ENCODE measurements around the gene PHOSPHO2.

The PHOSPHO2 gene

DNA sequence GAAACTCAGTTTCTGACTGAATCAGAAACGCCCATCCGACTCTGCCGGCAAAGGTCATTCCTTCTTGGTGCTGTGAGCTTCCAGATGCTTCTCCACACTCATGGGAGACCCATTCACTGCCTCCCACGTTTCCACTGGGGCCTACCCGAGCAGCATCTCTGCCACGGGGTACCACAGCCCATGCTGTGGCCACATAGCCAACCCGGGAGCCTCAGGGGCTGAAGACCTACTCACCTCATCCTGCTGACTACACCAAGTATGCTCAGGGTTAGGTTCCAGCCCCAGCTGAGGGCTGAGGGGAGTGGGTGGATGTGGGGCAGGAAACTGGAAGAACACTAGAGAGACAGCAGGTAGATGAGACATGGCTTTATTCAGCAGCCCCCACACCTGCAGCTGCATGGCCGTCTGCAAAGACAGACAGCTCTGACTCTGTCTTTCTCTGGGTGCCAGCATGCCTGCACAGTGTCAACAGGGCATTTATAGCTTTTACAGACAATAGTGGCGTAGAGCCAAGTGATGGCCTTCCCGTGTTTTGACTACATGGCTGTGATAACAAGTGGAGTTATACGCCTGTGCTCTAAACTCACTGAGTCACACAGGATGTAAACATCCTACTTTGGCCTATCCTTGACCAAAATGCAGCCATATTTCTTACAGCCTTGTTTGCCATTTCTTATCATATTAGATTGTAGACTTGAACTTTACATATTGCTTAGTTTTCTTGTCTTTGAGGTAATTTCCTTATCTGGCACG is 22.8 kb downstream of the PHOSPHO2 start:
- Histone ChIP-seq H3K27ac (ENCODE audit: low read length) (no peak overlapping the region), H3K27me3 (ENCODE audit: low read depth, low read length) (no peaks in the 10 kb centered on the region), H3K4me1 (ENCODE audit: control insufficient read depth in 1 of 2, insufficient read depth in 2 of 2, low read length in 2 of 2) (peaks cover 11 to 24% of the 10 kb centered on the region in 2 donors), H3K4me3 (ENCODE audit: low read depth in 1 of 2, low read length in 2 of 2) (no peak overlapping the region), H3K36me3 (ENCODE audit: control insufficient read depth in 1 of 2, insufficient read depth in 2 of 2, low read length in 2 of 2) (no peaks in the 10 kb centered on the region), H3K9me3 (ENCODE audit: control insufficient read depth in 1 of 2, low read length in 2 of 2) (no peaks in the 10 kb centered on the region)

DNA sequence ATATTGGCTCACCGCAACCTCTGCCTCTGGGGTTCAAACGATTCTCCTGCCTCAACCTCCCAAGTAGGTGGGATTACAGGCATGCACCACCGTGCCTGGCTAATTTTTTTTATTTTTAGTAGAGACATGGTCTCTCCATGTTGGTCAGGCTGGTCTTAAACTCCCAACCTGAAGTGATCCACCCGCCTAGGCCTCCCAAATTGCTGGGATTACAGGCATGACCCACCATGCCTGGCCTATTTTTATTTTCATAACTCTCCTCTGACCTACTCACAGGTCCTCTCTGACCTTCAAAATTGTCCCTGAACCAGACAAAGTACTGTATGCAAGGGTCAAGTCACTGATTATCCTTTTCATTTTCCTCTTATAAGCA is 23.4 kb downstream of the PHOSPHO2 start:
- Histone ChIP-seq H3K27ac (ENCODE audit: low read length) (no peak overlapping the region), H3K9me3 (ENCODE audit: control insufficient read depth in 1 of 2, low read length in 2 of 2) (no peaks in the 10 kb centered on the region), H3K4me3 (ENCODE audit: low read depth in 1 of 2, low read length in 2 of 2) (no peak overlapping the region)

DNA sequence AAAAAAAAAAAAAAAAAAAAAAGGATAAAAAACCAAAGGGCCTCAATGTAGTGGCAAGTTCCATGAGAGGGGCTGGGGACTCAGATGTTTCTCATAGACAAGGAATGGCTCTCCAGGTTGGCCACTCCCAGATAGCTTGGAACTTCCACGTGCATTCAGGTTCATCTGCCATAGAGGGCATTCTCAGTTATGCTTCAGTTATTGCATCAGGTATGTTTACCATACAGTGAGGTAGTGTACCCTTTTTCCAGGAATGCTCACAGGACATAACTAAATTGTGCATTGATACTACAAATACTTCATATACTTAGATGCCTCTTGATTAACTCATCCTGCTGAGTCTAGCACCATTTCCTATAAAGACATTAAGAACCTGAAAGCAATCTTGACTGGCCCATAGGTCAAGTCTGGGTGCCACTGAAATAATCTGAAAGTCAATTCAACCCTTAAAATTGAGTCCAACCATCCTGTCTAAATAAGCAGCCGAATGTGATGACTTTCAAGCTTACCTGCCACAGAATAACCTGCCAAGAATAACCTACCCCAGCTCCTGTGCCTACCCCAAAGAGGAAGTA is 24.7 kb downstream of the PHOSPHO2 start:
- H3K36me3 ChIP-seq (ENCODE audit: control insufficient read depth in 1 of 2, insufficient read depth in 2 of 2, low read length in 2 of 2), result no peaks in the 10 kb centered on the region
- peaks cover 9 to 24% of the 10 kb centered on the region in 2 donors for H3K4me1 ChIP-seq (ENCODE audit: control insufficient read depth in 1 of 2, insufficient read depth in 2 of 2, low read length in 2 of 2)
- H3K27me3 ChIP-seq (ENCODE audit: low read depth, low read length), result no peaks in the 10 kb centered on the region
- H3K27ac ChIP-seq (ENCODE audit: low read length), result no peak overlapping the region
- H3K4me3 ChIP-seq (ENCODE audit: low read depth in 1 of 2, low read length in 2 of 2), result no peak overlapping the region
- no peaks in the 10 kb centered on the region for H3K9me3 ChIP-seq (ENCODE audit: control insufficient read depth in 1 of 2, low read length in 2 of 2)

More for the DNA sequence above, 23.4 kb downstream of the PHOSPHO2 start:
- H3K27me3 ChIP-seq (ENCODE audit: low read depth, low read length), result no peaks in the 10 kb centered on the region
- H3K4me1 ChIP-seq (ENCODE audit: control insufficient read depth in 1 of 2, insufficient read depth in 2 of 2, low read length in 2 of 2), result peaks cover 9 to 24% of the 10 kb centered on the region in 2 donors
- no peaks in the 10 kb centered on the region for H3K36me3 ChIP-seq (ENCODE audit: control insufficient read depth in 1 of 2, insufficient read depth in 2 of 2, low read length in 2 of 2)

DNA sequence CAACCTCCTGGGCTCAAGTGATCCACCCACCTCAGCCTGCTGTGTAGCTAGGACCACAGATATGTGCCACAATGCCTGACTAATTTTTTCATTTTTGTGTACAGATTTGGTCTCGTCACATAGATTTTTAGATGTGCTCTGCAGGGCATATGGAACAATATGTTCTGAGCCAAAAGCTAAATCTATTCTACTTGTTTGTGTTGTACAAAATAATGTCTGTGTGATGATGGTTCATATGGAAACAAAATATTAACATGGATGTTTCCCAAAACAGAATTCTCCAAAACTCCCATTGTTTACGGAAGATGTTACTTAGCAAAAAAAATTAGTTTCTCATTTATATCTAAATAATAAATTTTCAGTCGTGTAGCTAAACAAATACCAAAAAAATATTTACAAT is 26.7 kb downstream of the PHOSPHO2 start:
- Histone ChIP-seq H3K27me3 (ENCODE audit: low read depth, low read length) (no peaks in the 10 kb centered on the region), H3K36me3 (ENCODE audit: control insufficient read depth in 1 of 2, insufficient read depth in 2 of 2, low read length in 2 of 2) (no peaks in the 10 kb centered on the region), H3K4me3 (ENCODE audit: low read depth in 1 of 2, low read length in 2 of 2) (no peak overlapping the region), H3K27ac (ENCODE audit: low read length) (no peak overlapping the region), H3K9me3 (ENCODE audit: control insufficient read depth in 1 of 2, low read length in 2 of 2) (no peaks in the 10 kb centered on the region), H3K4me1 (ENCODE audit: control insufficient read depth in 1 of 2, insufficient read depth in 2 of 2, low read length in 2 of 2) (peaks cover 3 to 9% of the 10 kb centered on the region in 2 donors)

DNA sequence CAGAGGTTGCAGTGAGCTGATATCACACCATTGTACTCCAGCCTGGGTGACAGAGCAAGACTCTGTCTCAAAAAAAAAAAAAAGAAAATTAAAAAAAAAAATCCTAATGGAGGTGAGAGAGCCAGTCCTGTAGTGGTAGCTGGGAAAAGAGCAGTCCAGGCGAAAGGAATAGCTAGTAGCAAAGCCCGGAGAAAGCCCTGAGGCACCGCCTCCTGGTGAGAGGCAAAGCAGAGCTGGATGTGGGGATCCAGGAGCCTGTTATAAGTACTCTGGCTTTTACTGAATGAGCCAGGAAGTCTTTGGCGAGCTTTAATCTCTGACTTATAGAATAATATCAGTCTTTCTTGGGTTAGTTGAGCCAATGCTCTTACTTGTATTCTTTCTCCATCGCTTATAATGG is 32.8 kb downstream of the PHOSPHO2 start:
- Histone ChIP-seq H3K36me3 (ENCODE audit: control insufficient read depth in 1 of 2, insufficient read depth in 2 of 2, low read length in 2 of 2) (no peaks in the 10 kb centered on the region), H3K4me1 (ENCODE audit: control insufficient read depth in 1 of 2, insufficient read depth in 2 of 2, low read length in 2 of 2) (no peaks in the 10 kb centered on the region), H3K4me3 (ENCODE audit: low read depth in 1 of 2, low read length in 2 of 2) (no peak overlapping the region), H3K27me3 (ENCODE audit: low read depth, low read length) (no peaks in the 10 kb centered on the region), H3K27ac (ENCODE audit: low read length) (no peak overlapping the region), H3K9me3 (ENCODE audit: control insufficient read depth in 1 of 2, low read length in 2 of 2) (no peaks in the 10 kb centered on the region)

DNA sequence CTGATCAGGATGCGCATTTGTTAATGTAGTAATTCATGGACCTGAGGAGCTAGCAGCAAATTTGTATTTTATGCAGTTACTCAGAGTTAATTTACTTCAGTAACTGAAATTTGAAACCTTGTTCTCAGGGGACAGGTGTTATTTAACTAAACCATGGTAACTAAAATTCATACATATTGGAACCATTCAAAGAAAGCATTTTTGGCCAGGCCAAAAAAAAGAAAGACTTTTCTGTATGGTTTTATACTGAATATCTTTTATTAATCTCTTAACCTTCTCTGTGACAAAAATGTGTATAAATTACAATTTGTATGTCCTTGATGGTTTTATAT is 35.0 kb downstream of the PHOSPHO2 start:
- Histone ChIP-seq H3K27ac (ENCODE audit: low read length) (no peak overlapping the region), H3K27me3 (ENCODE audit: low read depth, low read length) (no peaks in the 10 kb centered on the region), H3K36me3 (ENCODE audit: control insufficient read depth in 1 of 2, insufficient read depth in 2 of 2, low read length in 2 of 2) (no peaks in the 10 kb centered on the region), H3K4me3 (ENCODE audit: low read depth in 1 of 2, low read length in 2 of 2) (no peak overlapping the region), H3K9me3 (ENCODE audit: control insufficient read depth in 1 of 2, low read length in 2 of 2) (no peaks in the 10 kb centered on the region), H3K4me1 (ENCODE audit: control insufficient read depth in 1 of 2, insufficient read depth in 2 of 2, low read length in 2 of 2) (no peaks in the 10 kb centered on the region)

DNA sequence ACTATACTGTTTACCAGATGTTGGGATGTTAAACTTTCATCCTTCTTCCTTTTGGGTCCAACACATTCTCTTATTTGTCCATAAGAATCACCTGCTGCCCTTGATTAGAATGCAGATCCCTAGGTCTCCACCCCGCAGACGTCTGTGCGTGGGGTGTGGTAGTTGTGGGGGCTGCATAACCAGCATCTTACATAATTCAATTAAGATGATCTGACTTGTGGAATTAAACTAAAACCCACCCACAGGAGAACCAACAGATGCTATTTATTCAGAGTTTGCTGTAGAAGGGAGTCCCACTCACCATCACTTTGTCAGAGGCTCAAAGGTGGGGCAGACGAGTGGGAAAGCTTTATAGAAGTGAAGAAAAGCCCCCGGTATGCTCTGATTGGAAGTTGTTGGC is 37.8 kb downstream of the PHOSPHO2 start:
- H3K27me3 ChIP-seq (ENCODE audit: low read depth, low read length), result no peaks in the 10 kb centered on the region
- no peaks in the 10 kb centered on the region for H3K36me3 ChIP-seq (ENCODE audit: control insufficient read depth in 1 of 2, insufficient read depth in 2 of 2, low read length in 2 of 2)
- peaks cover 0 to 5% of the 10 kb centered on the region in 2 donors for H3K4me1 ChIP-seq (ENCODE audit: control insufficient read depth in 1 of 2, insufficient read depth in 2 of 2, low read length in 2 of 2)
- H3K27ac ChIP-seq (ENCODE audit: low read length), result no peak overlapping the region
- H3K9me3 ChIP-seq (ENCODE audit: control insufficient read depth in 1 of 2, low read length in 2 of 2), result no peaks in the 10 kb centered on the region
- H3K4me3 ChIP-seq (ENCODE audit: low read depth in 1 of 2, low read length in 2 of 2), result no peak overlapping the region

DNA sequence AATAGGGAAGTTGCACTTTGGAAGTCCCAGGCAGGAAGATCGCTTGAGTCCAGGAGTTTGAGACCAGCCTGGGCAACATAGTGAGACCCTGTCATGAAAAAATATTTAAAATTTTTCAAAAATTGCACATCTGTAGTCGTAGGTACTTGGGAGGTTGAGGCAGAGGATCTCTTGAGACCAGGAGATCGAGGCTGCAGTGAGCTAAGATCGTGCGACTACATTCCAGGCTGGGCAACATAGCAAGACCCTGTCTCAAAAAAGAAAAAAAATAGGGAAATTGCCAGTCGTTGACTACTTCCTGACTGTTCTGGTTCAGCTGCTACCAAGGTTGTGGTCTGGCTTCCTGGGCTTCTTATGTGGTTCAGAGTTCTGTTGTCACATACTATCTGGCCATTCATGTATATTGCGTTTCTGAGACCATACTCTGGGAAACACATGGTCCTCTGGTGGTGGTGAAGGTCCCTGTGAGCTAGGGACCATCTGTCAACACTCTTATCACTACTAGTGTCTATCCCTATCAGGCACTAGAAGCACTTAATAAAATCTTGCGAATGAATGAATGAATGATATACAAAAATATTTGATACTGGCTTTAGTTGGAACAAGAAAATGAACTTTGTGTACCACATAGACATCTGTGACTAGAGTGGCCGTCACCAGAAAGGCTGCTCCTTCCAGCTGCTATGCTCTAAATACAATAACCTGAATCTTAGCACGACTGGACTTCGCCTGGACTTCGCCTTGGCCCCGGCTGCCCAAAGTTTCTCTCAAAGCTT is 38.5 kb downstream of the PHOSPHO2 start:
- Histone ChIP-seq H3K27me3 (ENCODE audit: low read depth, low read length) (no peaks in the 10 kb centered on the region), H3K9me3 (ENCODE audit: control insufficient read depth in 1 of 2, low read length in 2 of 2) (no peaks in the 10 kb centered on the region), H3K4me3 (ENCODE audit: low read depth in 1 of 2, low read length in 2 of 2) (peak overlapping the region; percentile 50 to 84), H3K36me3 (ENCODE audit: control insufficient read depth in 1 of 2, insufficient read depth in 2 of 2, low read length in 2 of 2) (no peaks in the 10 kb centered on the region), H3K4me1 (ENCODE audit: control insufficient read depth in 1 of 2, insufficient read depth in 2 of 2, low read length in 2 of 2) (peaks cover 0 to 5% of the 10 kb centered on the region in 2 donors), H3K27ac (ENCODE audit: low read length) (peak overlapping the region; percentile 32)

DNA sequence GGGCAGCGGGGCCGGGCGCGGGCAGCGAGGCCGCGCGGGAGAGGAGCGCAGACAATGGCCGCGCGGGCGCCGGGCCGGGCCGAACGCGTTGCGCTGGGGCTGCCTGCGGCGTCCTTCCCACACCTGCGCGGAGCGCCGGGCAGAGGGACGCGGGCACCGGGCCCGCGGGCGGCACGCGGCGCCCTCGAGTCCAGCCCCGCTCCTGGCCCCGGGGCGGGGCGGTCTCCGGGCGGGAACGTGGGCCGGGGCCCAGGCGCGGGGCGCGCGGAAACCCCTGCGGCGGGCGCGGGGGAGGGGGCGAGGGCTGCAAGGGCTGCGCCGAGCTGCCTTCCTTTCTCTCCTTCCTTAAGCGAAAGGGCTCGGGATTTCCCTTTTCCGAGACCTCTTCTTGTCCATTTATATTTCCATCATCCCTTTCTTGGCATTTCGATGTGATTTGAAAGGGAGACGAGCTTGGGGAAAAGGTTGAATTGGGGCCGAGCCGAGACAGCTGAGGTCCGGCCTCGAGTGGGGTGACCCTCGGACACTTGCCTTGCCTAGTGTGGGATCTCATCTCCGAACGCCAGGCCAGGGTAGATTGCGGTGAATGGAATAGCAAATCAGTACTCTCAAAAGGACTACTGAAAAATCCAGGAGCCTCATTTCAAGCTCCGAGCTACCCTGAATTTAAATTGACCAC is 40.0 kb downstream of the PHOSPHO2 start:
- Histone ChIP-seq H3K4me3 (ENCODE audit: low read depth in 1 of 2, low read length in 2 of 2) (peak overlapping the region; percentile 81 to 84), H3K27me3 (ENCODE audit: low read depth, low read length) (no peaks in the 10 kb centered on the region), H3K36me3 (ENCODE audit: control insufficient read depth in 1 of 2, insufficient read depth in 2 of 2, low read length in 2 of 2) (no peaks in the 10 kb centered on the region), H3K27ac (ENCODE audit: low read length) (no peak overlapping the region), H3K4me1 (ENCODE audit: control insufficient read depth in 1 of 2, insufficient read depth in 2 of 2, low read length in 2 of 2) (peaks cover 0 to 8% of the 10 kb centered on the region in 2 donors), H3K9me3 (ENCODE audit: control insufficient read depth in 1 of 2, low read length in 2 of 2) (no peaks in the 10 kb centered on the region)

DNA sequence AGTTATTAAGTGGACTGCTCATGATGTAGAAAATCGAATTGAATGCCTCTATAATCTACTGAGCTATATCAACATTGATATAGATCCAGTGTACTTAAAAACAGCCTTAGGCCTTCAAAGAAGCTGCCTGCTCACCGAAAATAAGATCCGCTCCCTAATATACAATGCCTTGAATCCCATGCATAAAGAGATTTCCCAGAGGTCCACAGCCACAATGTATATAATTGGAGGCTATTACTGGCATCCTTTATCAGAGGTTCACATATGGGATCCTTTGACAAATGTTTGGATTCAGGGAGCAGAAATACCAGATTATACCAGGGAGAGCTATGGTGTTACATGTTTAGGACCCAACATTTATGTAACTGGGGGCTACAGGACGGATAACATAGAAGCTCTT is 41.4 kb downstream of the PHOSPHO2 start:
- Histone ChIP-seq H3K36me3 (ENCODE audit: control insufficient read depth in 1 of 2, insufficient read depth in 2 of 2, low read length in 2 of 2) (no peaks in the 10 kb centered on the region), H3K27me3 (ENCODE audit: low read depth, low read length) (no peaks in the 10 kb centered on the region), H3K27ac (ENCODE audit: low read length) (no peak overlapping the region), H3K4me3 (ENCODE audit: low read depth in 1 of 2, low read length in 2 of 2) (peak overlapping the region; percentile 27 to 69), H3K4me1 (ENCODE audit: control insufficient read depth in 1 of 2, insufficient read depth in 2 of 2, low read length in 2 of 2) (peaks cover 0 to 8% of the 10 kb centered on the region in 2 donors), H3K9me3 (ENCODE audit: control insufficient read depth in 1 of 2, low read length in 2 of 2) (no peaks in the 10 kb centered on the region)

DNA sequence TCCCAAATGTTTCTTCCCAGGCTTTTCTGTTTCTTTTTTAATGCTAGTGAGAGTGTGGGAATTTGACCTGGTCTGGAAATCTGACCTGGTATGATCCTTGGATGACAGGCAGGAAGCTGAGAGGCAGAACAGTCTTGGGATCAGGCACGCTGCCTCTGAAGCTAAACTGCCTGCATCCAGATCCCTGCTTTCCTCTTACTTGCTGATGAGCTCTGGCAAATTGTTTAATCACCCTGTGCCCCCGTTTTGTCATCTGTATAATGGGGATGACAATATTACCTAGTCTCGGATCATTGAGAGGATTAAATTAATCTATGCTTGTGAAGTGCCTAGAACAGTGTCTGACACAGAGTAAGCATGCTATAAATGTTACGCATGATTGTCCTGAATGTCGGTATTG is 42.6 kb downstream of the PHOSPHO2 start:
- Histone ChIP-seq H3K4me3 (ENCODE audit: low read depth in 1 of 2, low read length in 2 of 2) (peak overlapping the region; percentile 27 to 55), H3K36me3 (ENCODE audit: control insufficient read depth in 1 of 2, insufficient read depth in 2 of 2, low read length in 2 of 2) (no peaks in the 10 kb centered on the region), H3K9me3 (ENCODE audit: control insufficient read depth in 1 of 2, low read length in 2 of 2) (no peaks in the 10 kb centered on the region), H3K27ac (ENCODE audit: low read length) (no peak overlapping the region), H3K4me1 (ENCODE audit: control insufficient read depth in 1 of 2, insufficient read depth in 2 of 2, low read length in 2 of 2) (peaks cover 0 to 8% of the 10 kb centered on the region in 2 donors), H3K27me3 (ENCODE audit: low read depth, low read length) (no peaks in the 10 kb centered on the region)

All from muscle layer of duodenum (tissue), 2 donors.